Nephron progenitor cell (in vitro differentiated cells): Measurements from ENCODE around the gene MGMT.

Experiments
- DNase-seq: peaks from one replicate; pipeline ENCODE4 v3.0.0; 2021
- H3K27ac Mint-ChIP-seq: 2 replicates; pipeline ENCODE4 v1.8.0; 2021; ENCODE audit warnings: mild to moderate bottlenecking, moderate library complexity, mixed read lengths
- H3K27me3 Mint-ChIP-seq: 2 replicates; pipeline ENCODE4 v1.8.0; 2021; ENCODE audit warnings: mild to moderate bottlenecking, low read depth, mixed read lengths; ENCODE audit not compliant: poor library complexity
- H3K36me3 Mint-ChIP-seq: 2 replicates; pipeline ENCODE4 v1.8.0; 2021; ENCODE audit warnings: low read depth, mixed read lengths
- H3K4me1 Mint-ChIP-seq: 2 replicates; pipeline ENCODE4 v1.8.0; 2021; ENCODE audit warnings: mixed read lengths
- H3K4me3 Mint-ChIP-seq: 2 replicates; pipeline ENCODE4 v1.8.0; 2021; ENCODE audit warnings: mild to moderate bottlenecking, moderate library complexity, mixed read lengths
- H3K9me3 Mint-ChIP-seq: 2 replicates; pipeline ENCODE4 v1.8.0; 2021; ENCODE audit warnings: mild to moderate bottlenecking, moderate library complexity, mixed read lengths
- CTCF ChIP-seq: fragments of 200-600 bp; sonication (generic); IDR thresholded peaks from 2 replicates; pipeline ENCODE4 v1.5.0; 2021; ENCODE audit warnings: antibody characterized with exemption

Gene MGMT

GRCh38 chr10:129741280-129741977, 274.4 kb downstream of the MGMT start:
- DNase-seq: no peak

GRCh38 chr10:129741978-129742741, 275.1 kb downstream of the MGMT start:
- no peak overlapping the region for H3K27ac Mint-ChIP-seq
- no peak for TF ChIP-seq CTCF
- H3K27me3 Mint-ChIP-seq: peaks cover 4% of the 10 kb centered on the region
- peaks cover 26% of the 10 kb centered on the region for H3K9me3 Mint-ChIP-seq
- peaks cover 6% of the 10 kb centered on the region for H3K4me1 Mint-ChIP-seq
- no peak overlapping the region for H3K4me3 Mint-ChIP-seq
- no peak for DNase-seq
- peaks cover 13% of the 10 kb centered on the region for H3K36me3 Mint-ChIP-seq

More at GRCh38 chr10:129741280-129741977, 274.4 kb downstream of the MGMT start:
- H3K9me3 Mint-ChIP-seq: peaks cover 23% of the 10 kb centered on the region
- peaks cover 6% of the 10 kb centered on the region for H3K4me1 Mint-ChIP-seq
- H3K27ac Mint-ChIP-seq: no peak overlapping the region
- H3K4me3 Mint-ChIP-seq: no peak overlapping the region
- H3K36me3 Mint-ChIP-seq: peaks cover 13% of the 10 kb centered on the region
- H3K27me3 Mint-ChIP-seq: peaks cover 4% of the 10 kb centered on the region
- no peak for TF ChIP-seq CTCF

GRCh38 chr10:129742742-129743550, 275.9 kb downstream of the MGMT start:
- Mint-ChIP-seq H3K4me3 (no peak overlapping the region), H3K9me3 (peaks cover 33% of the 10 kb centered on the region), H3K27me3 (peaks cover 4% of the 10 kb centered on the region), H3K4me1 (peaks cover 6% of the 10 kb centered on the region), H3K36me3 (peaks cover 15% of the 10 kb centered on the region), H3K27ac (no peak overlapping the region)
- TF ChIP-seq CTCF: no peak
- DNase-seq: no peak

- Mint-ChIP-seq H3K4me1 (peaks cover 6% of the 10 kb centered on the region), H3K36me3 (peaks cover 17% of the 10 kb centered on the region), H3K27ac (no peak overlapping the region), H3K4me3 (no peak overlapping the region), H3K9me3 (peaks cover 34% of the 10 kb centered on the region), H3K27me3 (peaks cover 4% of the 10 kb centered on the region)
- DNase-seq: no peak
- TF ChIP-seq CTCF: no peak
Observed at GRCh38 chr10:129743738-129744133, 276.7 kb downstream of the MGMT start.

- Mint-ChIP-seq H3K4me1 (peaks cover 6% of the 10 kb centered on the region), H3K27ac (no peak overlapping the region), H3K36me3 (peaks cover 17% of the 10 kb centered on the region), H3K4me3 (no peak overlapping the region), H3K27me3 (peaks cover 4% of the 10 kb centered on the region), H3K9me3 (peaks cover 34% of the 10 kb centered on the region)
- DNase-seq: no peak
- TF ChIP-seq CTCF: no peak
Observed at GRCh38 chr10:129744134-129745111, 277.4 kb downstream of the MGMT start.
